WTC11 (cell line): ENCODE results near the gene LAMC3. TPM values are rescaled to one million over a fixed set of nuclear protein-coding genes. Genes with fewer than 3 reads are reported as not detected.

Source experiments
- ATAC-seq: fragments of 200-7000 bp; cut with Tn5 transposase; 2 replicates; pipeline ENCODE4 v1.10.0; 2021; ENCODE audit warnings: mild to moderate bottlenecking, moderate library complexity
- CTCF ChIA-PET: fragments of 300-600 bp; sonication (Branson Sonifier 250); formaldehyde crosslinking; loops from one replicate; lab custom pipeline; 2021; ENCODE audit warnings: antibody characterized with exemption; lab: Charles Lee
- POLR2A ChIA-PET: fragments of 350-600 bp; sonication (Branson Sonifier 250); formaldehyde crosslinking; loops from one replicate; lab custom pipeline; 2021; ENCODE audit warnings: antibody characterized with exemption; lab: Charles Lee
- DNase-seq: peaks from one replicate; pipeline ENCODE4 v3.0.0; 2021; ENCODE audit warnings: low spot score
- H3K27ac Mint-ChIP-seq: 2 replicates; pipeline ENCODE4 v1.8.0; 2021; ENCODE audit warnings: mixed read lengths
- H3K27me3 Mint-ChIP-seq: 2 replicates; pipeline ENCODE4 v1.8.0; 2021; ENCODE audit warnings: low read depth, mild to moderate bottlenecking, moderate library complexity, mixed read lengths
- H3K36me3 Mint-ChIP-seq: 2 replicates; pipeline ENCODE4 v1.8.0; 2021; ENCODE audit warnings: mixed read lengths
- H3K4me1 Mint-ChIP-seq: 2 replicates; pipeline ENCODE4 v1.8.0; 2022; ENCODE audit warnings: mixed read lengths
- H3K4me3 Mint-ChIP-seq: 2 replicates; pipeline ENCODE4 v1.8.0; 2021; ENCODE audit warnings: mild to moderate bottlenecking, moderate library complexity, mixed read lengths
- H3K9me3 Mint-ChIP-seq: 2 replicates; pipeline ENCODE4 v1.8.0; 2021; ENCODE audit warnings: mixed read lengths
- MYBL2 ChIP-seq: sonication (generic); formaldehyde crosslinking; IDR thresholded peaks from 2 replicates; pipeline ENCODE4 v1.8.1; 2023; ENCODE audit warnings: mild to moderate bottlenecking, moderate library complexity, missing genetic modification reagents
- TEAD4 ChIP-seq: sonication (generic); formaldehyde crosslinking; IDR thresholded peaks from 2 replicates; pipeline ENCODE4 v1.8.0; 2022; ENCODE audit warnings: mild to moderate bottlenecking, missing genetic modification reagents
- TP53 ChIP-seq: sonication (generic); formaldehyde crosslinking; IDR thresholded peaks from 2 replicates; pipeline ENCODE4 v1.8.1; 2023; ENCODE audit warnings: mild to moderate bottlenecking, missing genetic modification reagents
- ZNF263 ChIP-seq: sonication (generic); formaldehyde crosslinking; IDR thresholded peaks from 2 replicates; pipeline ENCODE4 v1.8.1; 2022; ENCODE audit warnings: low read depth, mild to moderate bottlenecking, moderate library complexity, missing genetic modification reagents
- ZNF317 ChIP-seq: sonication (generic); formaldehyde crosslinking; IDR thresholded peaks from 2 replicates; pipeline ENCODE4 v1.8.1; 2023; ENCODE audit warnings: low read depth, mild to moderate bottlenecking, moderate library complexity, missing genetic modification reagents, borderline replicate concordance
- total RNA-seq: library from RNA; stranded (reverse); gene quantifications from 3 replicates; pipeline ENCODE4 v1.2.3, GENCODE V29; 2021
- TF ChIP-seq, protein P1 (sequence below): sonication (generic); formaldehyde crosslinking; IDR thresholded peaks from 2 replicates; pipeline ENCODE4 v1.8.1; 2023; ENCODE audit warnings: mild to moderate bottlenecking, missing genetic modification reagents
- TF ChIP-seq, protein P2 (sequence below): sonication (generic); formaldehyde crosslinking; IDR thresholded peaks from 2 replicates; pipeline ENCODE4 v1.8.1; 2023; ENCODE audit warnings: mild to moderate bottlenecking, missing genetic modification reagents
- TF ChIP-seq, protein P3 (sequence below): sonication (generic); formaldehyde crosslinking; IDR thresholded peaks from 2 replicates; pipeline ENCODE4 v1.8.0; 2022; ENCODE audit warnings: mild to moderate bottlenecking, missing genetic modification reagents
- TF ChIP-seq, protein P4 (sequence below): sonication (generic); formaldehyde crosslinking; IDR thresholded peaks from 2 replicates; pipeline ENCODE4 v1.8.0; 2022; ENCODE audit warnings: missing genetic modification reagents
- TF ChIP-seq, protein P5 (sequence below): sonication (generic); formaldehyde crosslinking; IDR thresholded peaks from 2 replicates; pipeline ENCODE4 v1.8.0; 2023; ENCODE audit warnings: missing genetic modification reagents, mild to moderate bottlenecking, borderline replicate concordance

Gene LAMC3
- total RNA-seq, 1 experiment from 2014 or later = 50.9 TPM

DNA sequence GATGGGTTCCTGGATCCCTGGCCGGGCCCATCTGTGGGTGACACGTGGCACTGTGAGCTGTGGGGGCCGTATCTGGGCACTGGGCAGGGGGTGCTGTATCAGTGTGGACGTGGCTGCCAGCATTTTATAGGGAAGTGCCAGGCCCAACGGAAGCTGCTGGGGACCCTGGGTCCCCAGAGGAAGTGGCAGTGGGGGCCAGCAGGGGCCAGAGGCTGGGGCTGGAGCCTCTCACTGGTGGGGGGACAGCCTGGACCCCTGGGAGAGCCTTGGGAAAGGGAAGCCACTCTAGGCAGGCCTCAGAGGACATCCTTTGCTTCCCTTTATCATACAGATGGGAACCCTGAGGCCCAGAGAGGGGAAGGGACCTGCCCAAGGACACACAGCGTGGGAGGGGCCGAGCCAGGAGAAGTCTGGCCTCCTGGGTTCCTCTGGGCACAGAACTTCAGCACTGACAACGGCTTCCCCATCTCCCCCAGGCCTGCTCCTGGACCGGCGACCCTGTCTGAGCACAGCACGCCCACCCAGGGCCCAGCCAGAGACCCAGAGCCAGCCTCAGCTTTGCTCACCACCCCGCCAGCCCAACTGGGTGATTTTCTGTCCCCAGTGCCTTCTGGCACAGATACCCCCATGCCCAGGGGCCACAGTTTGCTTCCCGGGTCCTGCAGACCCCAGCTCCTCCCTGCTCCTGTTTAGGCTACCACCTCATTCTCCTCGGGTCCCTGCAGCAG lies 15.5 kb upstream of the LAMC3 start:
- ATAC-seq (no peak), DNase-seq (no peak)
- Mint-ChIP-seq H3K4me3 (no peak overlapping the region), H3K27me3 (peaks cover 2% of the 10 kb centered on the region), H3K4me1 (peaks cover 22% of the 10 kb centered on the region), H3K27ac (0 out of 2 replicates have a peak overlapping the region, but pooled peaks have one; percentile 42), H3K36me3 (no peaks in the 10 kb centered on the region), H3K9me3 (peaks cover 3% of the 10 kb centered on the region)
- POLR2A ChIA-PET = no interaction called here
- CTCF ChIA-PET = interaction anchor here (0.9 to 1.3 kb wide), 3 partner anchors 51 to 127 kb away, joined by 3 read pairs; no protein-coding TSS in a partner anchor
- TF ChIP-seq, protein P1, sequence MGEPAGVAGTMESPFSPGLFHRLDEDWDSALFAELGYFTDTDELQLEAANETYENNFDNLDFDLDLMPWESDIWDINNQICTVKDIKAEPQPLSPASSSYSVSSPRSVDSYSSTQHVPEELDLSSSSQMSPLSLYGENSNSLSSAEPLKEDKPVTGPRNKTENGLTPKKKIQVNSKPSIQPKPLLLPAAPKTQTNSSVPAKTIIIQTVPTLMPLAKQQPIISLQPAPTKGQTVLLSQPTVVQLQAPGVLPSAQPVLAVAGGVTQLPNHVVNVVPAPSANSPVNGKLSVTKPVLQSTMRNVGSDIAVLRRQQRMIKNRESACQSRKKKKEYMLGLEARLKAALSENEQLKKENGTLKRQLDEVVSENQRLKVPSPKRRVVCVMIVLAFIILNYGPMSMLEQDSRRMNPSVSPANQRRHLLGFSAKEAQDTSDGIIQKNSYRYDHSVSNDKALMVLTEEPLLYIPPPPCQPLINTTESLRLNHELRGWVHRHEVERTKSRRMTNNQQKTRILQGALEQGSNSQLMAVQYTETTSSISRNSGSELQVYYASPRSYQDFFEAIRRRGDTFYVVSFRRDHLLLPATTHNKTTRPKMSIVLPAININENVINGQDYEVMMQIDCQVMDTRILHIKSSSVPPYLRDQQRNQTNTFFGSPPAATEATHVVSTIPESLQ (CRISPR knock-in tag) = no peak
- TF ChIP-seq, protein P2, sequence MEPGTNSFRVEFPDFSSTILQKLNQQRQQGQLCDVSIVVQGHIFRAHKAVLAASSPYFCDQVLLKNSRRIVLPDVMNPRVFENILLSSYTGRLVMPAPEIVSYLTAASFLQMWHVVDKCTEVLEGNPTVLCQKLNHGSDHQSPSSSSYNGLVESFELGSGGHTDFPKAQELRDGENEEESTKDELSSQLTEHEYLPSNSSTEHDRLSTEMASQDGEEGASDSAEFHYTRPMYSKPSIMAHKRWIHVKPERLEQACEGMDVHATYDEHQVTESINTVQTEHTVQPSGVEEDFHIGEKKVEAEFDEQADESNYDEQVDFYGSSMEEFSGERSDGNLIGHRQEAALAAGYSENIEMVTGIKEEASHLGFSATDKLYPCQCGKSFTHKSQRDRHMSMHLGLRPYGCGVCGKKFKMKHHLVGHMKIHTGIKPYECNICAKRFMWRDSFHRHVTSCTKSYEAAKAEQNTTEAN (CRISPR knock-in tag) = no peak
- TF ChIP-seq, protein P3, sequence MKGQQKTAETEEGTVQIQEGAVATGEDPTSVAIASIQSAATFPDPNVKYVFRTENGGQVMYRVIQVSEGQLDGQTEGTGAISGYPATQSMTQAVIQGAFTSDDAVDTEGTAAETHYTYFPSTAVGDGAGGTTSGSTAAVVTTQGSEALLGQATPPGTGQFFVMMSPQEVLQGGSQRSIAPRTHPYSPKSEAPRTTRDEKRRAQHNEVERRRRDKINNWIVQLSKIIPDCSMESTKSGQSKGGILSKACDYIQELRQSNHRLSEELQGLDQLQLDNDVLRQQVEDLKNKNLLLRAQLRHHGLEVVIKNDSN (CRISPR knock-in tag) = no peak
- TF ChIP-seq MYBL2 (CRISPR knock-in tag) = no peak
- no peak for TF ChIP-seq TP53

DNA sequence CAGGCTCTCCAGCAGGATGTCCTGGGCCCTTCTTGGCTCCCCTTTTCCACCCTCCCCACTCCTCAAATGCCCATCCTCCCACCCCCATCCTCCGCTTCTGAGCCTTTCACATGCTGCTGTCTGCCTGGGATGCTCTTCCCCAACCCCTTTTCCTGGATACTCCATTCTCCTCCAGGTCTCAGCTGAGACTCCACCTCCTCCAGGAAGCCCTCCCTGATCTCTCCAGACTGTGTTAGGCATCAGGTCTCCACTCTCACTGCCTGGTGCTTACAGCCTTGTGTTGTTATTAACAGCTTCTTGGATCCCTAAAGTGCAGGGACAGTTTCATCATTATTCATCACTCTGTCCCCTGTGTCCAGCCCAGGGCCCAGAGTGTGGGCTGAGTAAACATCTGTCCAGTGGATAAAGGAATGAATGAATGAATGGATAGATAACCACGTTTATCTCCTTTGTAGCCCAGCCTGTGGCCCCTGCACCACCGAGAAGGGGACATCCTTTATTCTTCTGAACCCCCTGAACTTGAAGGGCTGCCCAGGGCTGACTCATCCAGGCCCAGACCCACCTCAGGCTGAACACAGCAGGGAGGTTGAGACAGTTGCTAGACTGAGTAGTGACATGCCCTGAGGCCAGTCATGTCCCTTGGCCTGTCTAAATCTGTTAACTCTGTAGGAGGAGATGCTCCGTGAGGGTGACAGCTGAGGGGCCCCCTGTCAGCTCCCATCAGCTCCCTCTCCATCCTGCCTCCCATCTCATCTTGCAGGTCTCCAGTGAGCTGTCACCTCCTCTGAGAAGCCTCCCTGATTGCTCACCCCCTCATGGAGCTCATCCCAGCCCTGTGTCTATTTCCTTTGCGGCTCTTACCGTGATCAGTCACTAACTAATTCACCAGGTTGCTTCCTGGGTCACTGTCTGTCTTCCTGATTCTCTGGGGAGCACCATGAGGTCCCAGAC lies 14.6 kb upstream of the LAMC3 start:
- H3K27ac Mint-ChIP-seq = no peak overlapping the region
- ChIA-PET POLR2A (no interaction called here), CTCF (interaction anchor here (0.9 to 1.3 kb wide), 4 partner anchors 16 to 128 kb away, joined by 3 to 4 read pairs (median 3); no protein-coding TSS in a partner anchor)

More for the DNA sequence above, 14.6 kb upstream of the LAMC3 start:
- Mint-ChIP-seq H3K36me3 (no peaks in the 10 kb centered on the region), H3K27me3 (peaks cover 11% of the 10 kb centered on the region), H3K4me3 (no peak overlapping the region)
- DNase-seq (no peak), ATAC-seq (no peak)
- TF ChIP-seq, protein P4, sequence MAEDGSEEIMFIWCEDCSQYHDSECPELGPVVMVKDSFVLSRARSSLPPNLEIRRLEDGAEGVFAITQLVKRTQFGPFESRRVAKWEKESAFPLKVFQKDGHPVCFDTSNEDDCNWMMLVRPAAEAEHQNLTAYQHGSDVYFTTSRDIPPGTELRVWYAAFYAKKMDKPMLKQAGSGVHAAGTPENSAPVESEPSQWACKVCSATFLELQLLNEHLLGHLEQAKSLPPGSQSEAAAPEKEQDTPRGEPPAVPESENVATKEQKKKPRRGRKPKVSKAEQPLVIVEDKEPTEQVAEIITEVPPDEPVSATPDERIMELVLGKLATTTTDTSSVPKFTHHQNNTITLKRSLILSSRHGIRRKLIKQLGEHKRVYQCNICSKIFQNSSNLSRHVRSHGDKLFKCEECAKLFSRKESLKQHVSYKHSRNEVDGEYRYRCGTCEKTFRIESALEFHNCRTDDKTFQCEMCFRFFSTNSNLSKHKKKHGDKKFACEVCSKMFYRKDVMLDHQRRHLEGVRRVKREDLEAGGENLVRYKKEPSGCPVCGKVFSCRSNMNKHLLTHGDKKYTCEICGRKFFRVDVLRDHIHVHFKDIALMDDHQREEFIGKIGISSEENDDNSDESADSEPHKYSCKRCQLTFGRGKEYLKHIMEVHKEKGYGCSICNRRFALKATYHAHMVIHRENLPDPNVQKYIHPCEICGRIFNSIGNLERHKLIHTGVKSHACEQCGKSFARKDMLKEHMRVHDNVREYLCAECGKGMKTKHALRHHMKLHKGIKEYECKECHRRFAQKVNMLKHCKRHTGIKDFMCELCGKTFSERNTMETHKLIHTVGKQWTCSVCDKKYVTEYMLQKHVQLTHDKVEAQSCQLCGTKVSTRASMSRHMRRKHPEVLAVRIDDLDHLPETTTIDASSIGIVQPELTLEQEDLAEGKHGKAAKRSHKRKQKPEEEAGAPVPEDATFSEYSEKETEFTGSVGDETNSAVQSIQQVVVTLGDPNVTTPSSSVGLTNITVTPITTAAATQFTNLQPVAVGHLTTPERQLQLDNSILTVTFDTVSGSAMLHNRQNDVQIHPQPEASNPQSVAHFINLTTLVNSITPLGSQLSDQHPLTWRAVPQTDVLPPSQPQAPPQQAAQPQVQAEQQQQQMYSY (CRISPR knock-in tag) = no peak
- TF ChIP-seq ZNF317 (CRISPR knock-in tag) (no peak), ZNF263 (CRISPR knock-in tag) (no peak), MYBL2 (CRISPR knock-in tag) (no peak), TEAD4 (CRISPR knock-in tag) (no peak)
- TF ChIP-seq, protein P3 (CRISPR knock-in tag) = no peak
- TF ChIP-seq, protein P5, sequence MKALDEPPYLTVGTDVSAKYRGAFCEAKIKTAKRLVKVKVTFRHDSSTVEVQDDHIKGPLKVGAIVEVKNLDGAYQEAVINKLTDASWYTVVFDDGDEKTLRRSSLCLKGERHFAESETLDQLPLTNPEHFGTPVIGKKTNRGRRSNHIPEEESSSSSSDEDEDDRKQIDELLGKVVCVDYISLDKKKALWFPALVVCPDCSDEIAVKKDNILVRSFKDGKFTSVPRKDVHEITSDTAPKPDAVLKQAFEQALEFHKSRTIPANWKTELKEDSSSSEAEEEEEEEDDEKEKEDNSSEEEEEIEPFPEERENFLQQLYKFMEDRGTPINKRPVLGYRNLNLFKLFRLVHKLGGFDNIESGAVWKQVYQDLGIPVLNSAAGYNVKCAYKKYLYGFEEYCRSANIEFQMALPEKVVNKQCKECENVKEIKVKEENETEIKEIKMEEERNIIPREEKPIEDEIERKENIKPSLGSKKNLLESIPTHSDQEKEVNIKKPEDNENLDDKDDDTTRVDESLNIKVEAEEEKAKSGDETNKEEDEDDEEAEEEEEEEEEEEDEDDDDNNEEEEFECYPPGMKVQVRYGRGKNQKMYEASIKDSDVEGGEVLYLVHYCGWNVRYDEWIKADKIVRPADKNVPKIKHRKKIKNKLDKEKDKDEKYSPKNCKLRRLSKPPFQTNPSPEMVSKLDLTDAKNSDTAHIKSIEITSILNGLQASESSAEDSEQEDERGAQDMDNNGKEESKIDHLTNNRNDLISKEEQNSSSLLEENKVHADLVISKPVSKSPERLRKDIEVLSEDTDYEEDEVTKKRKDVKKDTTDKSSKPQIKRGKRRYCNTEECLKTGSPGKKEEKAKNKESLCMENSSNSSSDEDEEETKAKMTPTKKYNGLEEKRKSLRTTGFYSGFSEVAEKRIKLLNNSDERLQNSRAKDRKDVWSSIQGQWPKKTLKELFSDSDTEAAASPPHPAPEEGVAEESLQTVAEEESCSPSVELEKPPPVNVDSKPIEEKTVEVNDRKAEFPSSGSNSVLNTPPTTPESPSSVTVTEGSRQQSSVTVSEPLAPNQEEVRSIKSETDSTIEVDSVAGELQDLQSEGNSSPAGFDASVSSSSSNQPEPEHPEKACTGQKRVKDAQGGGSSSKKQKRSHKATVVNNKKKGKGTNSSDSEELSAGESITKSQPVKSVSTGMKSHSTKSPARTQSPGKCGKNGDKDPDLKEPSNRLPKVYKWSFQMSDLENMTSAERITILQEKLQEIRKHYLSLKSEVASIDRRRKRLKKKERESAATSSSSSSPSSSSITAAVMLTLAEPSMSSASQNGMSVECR (CRISPR knock-in tag) = no peak
- TF ChIP-seq, all 79 proteins: peak for 0
- Mint-ChIP-seq H3K9me3 (no peaks in the 10 kb centered on the region), H3K4me1 (peaks cover 22% of the 10 kb centered on the region)
